Activated naive CD8-positive, alpha-beta T cell treated with anti-CD3 and anti-CD28 coated beads, Interleukin-2, amount 10 ng/mL, durations not matched to agents 7 days and 5 days (primary cell): ENCODE data around the gene WDHD1. TPM values are rescaled to one million over a fixed set of nuclear protein-coding genes. Genes with fewer than 3 reads are reported as not detected.
"Not testable (repeated sequence)": the region's sequence is repeated elsewhere in the genome, so short reads cannot be mapped to it uniquely, and the experiment has no call there.

Experiments used
- ATAC-seq: fragments of 150-1000 bp; cut with Tn5 transposase; one replicate; pipeline ENCODE4 v1.10.0; 2021; ENCODE audit warnings: low read depth, moderate library complexity
- POLR2A ChIA-PET: fragments of 350-600 bp; sonication (Branson Sonifier 250); formaldehyde crosslinking; loops from one replicate; lab custom pipeline; 2021; ENCODE audit warnings: antibody characterized with exemption; lab: Charles Lee
- DNase-seq: peaks from one replicate; pipeline ENCODE4 v3.0.0; 2021
- H3K27ac Mint-ChIP-seq: one replicate; pipeline ENCODE4 v1.8.0; 2022; ENCODE audit warnings: mild to moderate bottlenecking, mixed read lengths
- H3K27me3 Mint-ChIP-seq: one replicate; pipeline ENCODE4 v1.8.0; 2022; ENCODE audit warnings: mild to moderate bottlenecking, moderate library complexity, mixed read lengths
- H3K36me3 Mint-ChIP-seq: one replicate; pipeline ENCODE4 v1.8.0; 2021; ENCODE audit warnings: mild to moderate bottlenecking, mixed read lengths
- H3K4me1 Mint-ChIP-seq: one replicate; pipeline ENCODE4 v1.8.0; 2021; ENCODE audit warnings: mixed read lengths
- H3K4me3 Mint-ChIP-seq: one replicate; pipeline ENCODE4 v1.8.0; 2022; ENCODE audit warnings: mild to moderate bottlenecking, moderate library complexity, mixed read lengths
- H3K9me3 Mint-ChIP-seq: one replicate; pipeline ENCODE4 v1.8.0; 2021; ENCODE audit warnings: mixed read lengths
- total RNA-seq, 2 experiments: library from RNA; stranded (reverse); gene quantifications; one replicate each; pipeline ENCODE4 v1.2.3, GENCODE V29; 2021

The WDHD1 gene
- 10 to 100 TPM; 35.1 to 37.9 TPM for total RNA-seq

- DNase-seq (peak; percentile 99), ATAC-seq (peak; percentile 94)
- Mint-ChIP-seq H3K4me3 (peak within 1 kb of the TSS; percentile 92), H3K27me3 (no peaks in the 10 kb centered on the region), H3K27ac (peak within 1 kb of the TSS; percentile 91), H3K4me1 (peaks cover 38% of the 10 kb centered on the region), H3K9me3 (no peaks in the 10 kb centered on the region), H3K36me3 (peaks cover 19% of the 10 kb centered on the region)
- POLR2A ChIA-PET, result interaction anchor here (0.6 to 3.3 kb wide), 18 partner anchors 9 to 539 kb away, joined by 3 to 38 read pairs (median 3); partner anchors contain the start of genes DLGAP5 and MAPK1IP1L
Observed at GRCh38 chr14:55026793-55027561, at the start of gene WDHD1, which contains the start of gene SOCS4. Gene WDHD1, minus strand, starts transcription at chr14:55027099. Its CDS starts 312 bp downstream, at chr14:55026787. Gene SOCS4, plus strand, starts transcription at chr14:55027236. Its CDS starts 15,806 bp downstream, at chr14:55043042.

- Mint-ChIP-seq H3K9me3 (no peaks in the 10 kb centered on the region), H3K4me3 (no peak overlapping the region), H3K27me3 (no peaks in the 10 kb centered on the region), H3K36me3 (no peaks in the 10 kb centered on the region), H3K27ac (no peak overlapping the region), H3K4me1 (peaks cover 24% of the 10 kb centered on the region)
- DNase-seq (no peak), ATAC-seq (no peak)
- POLR2A ChIA-PET, result no interaction called here
Observed at GRCh38 chr14:55075628-55076175, 48.8 kb upstream of the WDHD1 start.

GRCh38 chr14:55074662-55075061 lies 47.8 kb upstream of the WDHD1 start:
- Mint-ChIP-seq H3K4me1 (peaks cover 24% of the 10 kb centered on the region), H3K4me3 (peak overlapping the region; percentile 44), H3K27me3 (no peaks in the 10 kb centered on the region), H3K36me3 (no peaks in the 10 kb centered on the region), H3K9me3 (no peaks in the 10 kb centered on the region), H3K27ac (peak overlapping the region; percentile 49)
- DNase-seq (no peak), ATAC-seq (no peak)
- POLR2A ChIA-PET, result no interaction called here

GRCh38 chr14:55073856-55074255 lies 47.0 kb upstream of the WDHD1 start:
- Mint-ChIP-seq H3K9me3 (no peaks in the 10 kb centered on the region), H3K27me3 (no peaks in the 10 kb centered on the region), H3K36me3 (no peaks in the 10 kb centered on the region), H3K4me1 (peaks cover 24% of the 10 kb centered on the region), H3K27ac (no peak overlapping the region), H3K4me3 (no peak overlapping the region)
- POLR2A ChIA-PET, result no interaction called here
- no peak for ATAC-seq
- DNase-seq, result no peak

- H3K4me3 Mint-ChIP-seq, result peak overlapping the region; percentile 32
- H3K27me3 Mint-ChIP-seq, result no peaks in the 10 kb centered on the region
- peaks cover 24% of the 10 kb centered on the region for H3K4me1 Mint-ChIP-seq
- no peak for DNase-seq
- H3K36me3 Mint-ChIP-seq, result peaks cover 8% of the 10 kb centered on the region
- POLR2A ChIA-PET, result interaction anchor here (0.8 to 1.8 kb wide), 4 partner anchors 21 to 45 kb away, joined by 3 to 5 read pairs (median 4); partner anchors contain the start of genes MAPK1IP1L, SOCS4 and WDHD1
- peak; percentile 78 for ATAC-seq
- H3K27ac Mint-ChIP-seq, result peak overlapping the region; percentile 32
- H3K9me3 Mint-ChIP-seq, result no peaks in the 10 kb centered on the region
Observed at GRCh38 chr14:55071870-55072640, 45.2 kb upstream of the WDHD1 start.

GRCh38 chr14:55070981-55071411 lies 44.1 kb upstream of the WDHD1 start:
- Mint-ChIP-seq H3K4me3 (no peak overlapping the region), H3K27ac (no peak overlapping the region), H3K36me3 (peaks cover 14% of the 10 kb centered on the region), H3K4me1 (peaks cover 23% of the 10 kb centered on the region), H3K9me3 (no peaks in the 10 kb centered on the region), H3K27me3 (no peaks in the 10 kb centered on the region)
- ATAC-seq, result no peak
- no peak for DNase-seq
- POLR2A ChIA-PET, result interaction anchor here (0.8 kb wide), 1 partner anchor 20 kb away, joined by 4 read pairs; the partner anchor contains the start of gene MAPK1IP1L

GRCh38 chr14:55066223-55066622 lies 39.3 kb upstream of the WDHD1 start:
- H3K4me1 Mint-ChIP-seq, result peaks cover 12% of the 10 kb centered on the region
- no peak for DNase-seq
- H3K9me3 Mint-ChIP-seq, result no peaks in the 10 kb centered on the region
- no peak for ATAC-seq
- POLR2A ChIA-PET, result interaction anchor here (0.7 kb wide), 1 partner anchor 82 kb away, joined by 3 read pairs; no protein-coding TSS in a partner anchor
- no peak overlapping the region for H3K4me3 Mint-ChIP-seq
- no peaks in the 10 kb centered on the region for H3K27me3 Mint-ChIP-seq
- H3K36me3 Mint-ChIP-seq, result peaks cover 34% of the 10 kb centered on the region
- H3K27ac Mint-ChIP-seq, result no peak overlapping the region

- POLR2A ChIA-PET, result no interaction called here
- H3K4me1 Mint-ChIP-seq, result peaks cover 10% of the 10 kb centered on the region
- H3K4me3 Mint-ChIP-seq, result no peak overlapping the region
- ATAC-seq, result no peak
- no peaks in the 10 kb centered on the region for H3K27me3 Mint-ChIP-seq
- no peaks in the 10 kb centered on the region for H3K9me3 Mint-ChIP-seq
- H3K27ac Mint-ChIP-seq, result no peak overlapping the region
- H3K36me3 Mint-ChIP-seq, result peaks cover 40% of the 10 kb centered on the region
- no peak for DNase-seq
Observed at GRCh38 chr14:55065411-55065810, 38.5 kb upstream of the WDHD1 start.

GRCh38 chr14:55064896-55065295 lies 38.0 kb upstream of the WDHD1 start:
- H3K9me3 Mint-ChIP-seq, H3K4me3 Mint-ChIP-seq, H3K4me1 Mint-ChIP-seq, POLR2A ChIA-PET, H3K27me3 Mint-ChIP-seq, H3K27ac Mint-ChIP-seq, DNase-seq, ATAC-seq: not testable (repeated sequence)
- H3K36me3 Mint-ChIP-seq, result peaks cover 41% of the 10 kb centered on the region

GRCh38 chr14:55062517-55063351 lies 35.8 kb upstream of the WDHD1 start:
- ATAC-seq (no peak), DNase-seq (no peak)
- peaks cover 15% of the 10 kb centered on the region for H3K4me1 Mint-ChIP-seq
- POLR2A ChIA-PET, result interaction anchor here (1.1 kb wide), 1 partner anchor 11 kb away, joined by 3 read pairs; the partner anchor contains the start of gene MAPK1IP1L
- no peak overlapping the region for H3K4me3 Mint-ChIP-seq
- no peaks in the 10 kb centered on the region for H3K27me3 Mint-ChIP-seq
- no peak overlapping the region for H3K27ac Mint-ChIP-seq
- H3K9me3 Mint-ChIP-seq, result peaks cover 2% of the 10 kb centered on the region
- peaks cover 52% of the 10 kb centered on the region for H3K36me3 Mint-ChIP-seq

- ATAC-seq, result no peak
- H3K36me3 Mint-ChIP-seq, result peaks cover 46% of the 10 kb centered on the region
- H3K27me3 Mint-ChIP-seq, result no peaks in the 10 kb centered on the region
- peaks cover 2% of the 10 kb centered on the region for H3K9me3 Mint-ChIP-seq
- H3K27ac Mint-ChIP-seq, result no peak overlapping the region
- POLR2A ChIA-PET, result interaction anchor here (0.8 kb wide), 1 partner anchor 132 kb away, joined by 5 read pairs; the partner anchor contains the start of gene DLGAP5
- no peak overlapping the region for H3K4me3 Mint-ChIP-seq
- DNase-seq, result no peak
- H3K4me1 Mint-ChIP-seq, result peaks cover 19% of the 10 kb centered on the region
Observed at GRCh38 chr14:55059333-55059732, 32.4 kb upstream of the WDHD1 start.

- Mint-ChIP-seq H3K4me1 (peaks cover 28% of the 10 kb centered on the region), H3K9me3 (peaks cover 2% of the 10 kb centered on the region), H3K27ac (peak overlapping the region; percentile 1), H3K27me3 (no peaks in the 10 kb centered on the region), H3K36me3 (peaks cover 51% of the 10 kb centered on the region), H3K4me3 (no peak overlapping the region)
- no peak for DNase-seq
- POLR2A ChIA-PET, result no interaction called here
- no peak for ATAC-seq
Observed at GRCh38 chr14:55057919-55058318, 31.0 kb upstream of the WDHD1 start.
